ENCODE measurements around the gene FOXQ1. TPM values are rescaled to one million over a fixed set of nuclear protein-coding genes. Genes with fewer than 3 reads are reported as not detected.

FOXQ1 gene
- total and polyA plus RNA-seq, 10 of the 15 experiments (the other 5 are each of a cell fraction or from before 2014, with no cell fraction given): 0.08 TPM; not detected in 9

DNA sequence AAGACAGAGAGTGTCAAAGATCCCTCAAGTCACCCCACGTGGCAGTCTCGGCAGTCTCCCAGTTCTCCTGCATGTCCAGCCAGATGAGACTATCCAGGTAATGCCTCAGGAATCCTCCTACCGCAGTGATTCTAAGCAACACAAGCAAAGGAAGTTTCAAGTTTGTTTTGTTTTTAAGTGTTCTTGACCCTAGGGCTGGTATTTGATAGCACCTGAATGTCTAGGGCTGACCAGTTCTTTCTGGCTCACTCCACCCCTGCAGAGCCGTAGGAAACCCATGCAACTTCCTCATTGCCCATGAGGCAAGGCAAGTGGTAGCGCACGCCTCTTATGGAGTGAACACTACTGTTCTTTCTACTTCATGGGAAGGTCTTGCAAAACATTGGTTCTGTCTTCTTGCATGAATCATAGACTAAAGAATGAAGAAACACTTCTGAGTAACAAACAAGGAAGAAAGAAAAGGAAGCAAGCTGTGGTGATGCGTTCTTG lies 24.8 kb upstream of the FOXQ1 start:
- SMC1A ChIA-PET (ENCODE audit: uncharacterized antibody, unreplicated experiment): no interaction called here
- CTCF ChIA-PET: no interaction called here
- no peaks in the 10 kb centered on the region for H3K9me3 ChIP-seq (replicated peaks; ENCODE audit: control insufficient read depth, insufficient read depth, low read length)
- peaks cover 0 to 2% of the 10 kb centered on the region in 2 experiments; a peak in 2 of 4 replicates for H3K27me3 ChIP-seq (replicated peaks in 1 of 2; ENCODE audit: control insufficient read depth in 2 of 2, insufficient read depth in 2 of 2, low read length in 1 of 2)
- no peak overlapping the region for H2AFZ ChIP-seq (ENCODE audit: control insufficient read depth, low read depth, low read length)
- no peak for FAIRE-seq
- in situ Hi-C loops (cut with MboI): no loop called here
- no peaks in the 10 kb centered on the region for H3K36me3 ChIP-seq (ENCODE audit: control insufficient read depth in 2 of 2, insufficient read depth in 2 of 2, low read length in 1 of 2)
- POLR2A ChIA-PET: no interaction called here
- WGBS (ENCODE audit: insufficient coverage, insufficient replicate concordance, low lambda C conversion rate, missing lambda C conversion rate): 42% methylated on average over 7 of the region's 7 CpGs
- no peak overlapping the region for H3K9ac ChIP-seq (ENCODE audit: control insufficient read depth, insufficient read depth, low read length)
- BruUV-seq (replicated peaks): no TSS peak
- RAD21 ChIA-PET (ENCODE audit: unreplicated experiment): no interaction called here
- H3K27ac ChIP-seq (ENCODE audit: control insufficient read depth, insufficient read depth): no peak overlapping the region
- no peaks in the 10 kb centered on the region for H3K79me2 ChIP-seq (ENCODE audit: control insufficient read depth, insufficient read depth, low read length)
- H3K4me2 ChIP-seq (ENCODE audit: control insufficient read depth, insufficient read depth): no peak overlapping the region
- DNase-seq (ENCODE audit: low read depth, low spot score): no peak
- ATAC-seq: no peak
- no peaks in the 10 kb centered on the region for H3K4me1 ChIP-seq (ENCODE audit: control insufficient read depth, insufficient read depth, low read length)
- H4K20me1 ChIP-seq (ENCODE audit: control insufficient read depth, insufficient read depth): no peaks in the 10 kb centered on the region; the same call in 1 of the 2 replicates
- intact Hi-C loops (cut with micrococcal nuclease; ENCODE audit: unreplicated experiment): no loop called here
- H3K4me3 ChIP-seq: no peak overlapping the region
- TF ChIP-seq SUZ12 (IDR thresholded peaks at IDR 0.05; ENCODE audit: unreplicated experiment) (no peak), BRCA1 (IDR thresholded peaks at IDR 0.05; ENCODE audit: low read depth, low read length) (no peak), ETV6 (conservative IDR thresholded peaks at IDR 0.05 in 1 of 2, IDR thresholded peaks at IDR 0.05 in 1 of 2; ENCODE audit: borderline replicate concordance in 1 of 2, low read depth in 1 of 2) (no peak), IKZF2 (IDR thresholded peaks at IDR 0.05) (no peak), POLR2AphosphoS2 (IDR thresholded peaks at IDR 0.05; ENCODE audit: low read depth, low read length) (no peak), EZH2 (IDR thresholded peaks at IDR 0.05; ENCODE audit: borderline replicate concordance, control insufficient read depth, low read depth, low read length) (no peak), MYC (IDR thresholded peaks at IDR 0.05; ENCODE audit: insufficient read depth, insufficient read length, insufficient replicate concordance, low read length, severe bottlenecking) (no peak), NRF1 (conservative IDR thresholded peaks at IDR 0.05; ENCODE audit: low read depth, low read length) (no peak), RFX5 (IDR thresholded peaks at IDR 0.05; ENCODE audit: low read depth, low read length) (no peak), RELA (IDR thresholded peaks at IDR 0.05; ENCODE audit: borderline replicate concordance, partially characterized antibody) (no peak), CREB1 (IDR thresholded peaks at IDR 0.05; ENCODE audit: low read depth) (no peak), RCOR1 (conservative IDR thresholded peaks at IDR 0.05; ENCODE audit: low read depth, low read length) (no peak), FOS (IDR thresholded peaks at IDR 0.05; ENCODE audit: borderline replicate concordance, extremely low read depth, insufficient read length) (no peak), NR2C1 (IDR thresholded peaks at IDR 0.05) (no peak), POLR2A (IDR thresholded peaks at IDR 0.05; ENCODE audit: low read depth, low read length) (no peak)
- TF ChIP-seq, protein P1, sequence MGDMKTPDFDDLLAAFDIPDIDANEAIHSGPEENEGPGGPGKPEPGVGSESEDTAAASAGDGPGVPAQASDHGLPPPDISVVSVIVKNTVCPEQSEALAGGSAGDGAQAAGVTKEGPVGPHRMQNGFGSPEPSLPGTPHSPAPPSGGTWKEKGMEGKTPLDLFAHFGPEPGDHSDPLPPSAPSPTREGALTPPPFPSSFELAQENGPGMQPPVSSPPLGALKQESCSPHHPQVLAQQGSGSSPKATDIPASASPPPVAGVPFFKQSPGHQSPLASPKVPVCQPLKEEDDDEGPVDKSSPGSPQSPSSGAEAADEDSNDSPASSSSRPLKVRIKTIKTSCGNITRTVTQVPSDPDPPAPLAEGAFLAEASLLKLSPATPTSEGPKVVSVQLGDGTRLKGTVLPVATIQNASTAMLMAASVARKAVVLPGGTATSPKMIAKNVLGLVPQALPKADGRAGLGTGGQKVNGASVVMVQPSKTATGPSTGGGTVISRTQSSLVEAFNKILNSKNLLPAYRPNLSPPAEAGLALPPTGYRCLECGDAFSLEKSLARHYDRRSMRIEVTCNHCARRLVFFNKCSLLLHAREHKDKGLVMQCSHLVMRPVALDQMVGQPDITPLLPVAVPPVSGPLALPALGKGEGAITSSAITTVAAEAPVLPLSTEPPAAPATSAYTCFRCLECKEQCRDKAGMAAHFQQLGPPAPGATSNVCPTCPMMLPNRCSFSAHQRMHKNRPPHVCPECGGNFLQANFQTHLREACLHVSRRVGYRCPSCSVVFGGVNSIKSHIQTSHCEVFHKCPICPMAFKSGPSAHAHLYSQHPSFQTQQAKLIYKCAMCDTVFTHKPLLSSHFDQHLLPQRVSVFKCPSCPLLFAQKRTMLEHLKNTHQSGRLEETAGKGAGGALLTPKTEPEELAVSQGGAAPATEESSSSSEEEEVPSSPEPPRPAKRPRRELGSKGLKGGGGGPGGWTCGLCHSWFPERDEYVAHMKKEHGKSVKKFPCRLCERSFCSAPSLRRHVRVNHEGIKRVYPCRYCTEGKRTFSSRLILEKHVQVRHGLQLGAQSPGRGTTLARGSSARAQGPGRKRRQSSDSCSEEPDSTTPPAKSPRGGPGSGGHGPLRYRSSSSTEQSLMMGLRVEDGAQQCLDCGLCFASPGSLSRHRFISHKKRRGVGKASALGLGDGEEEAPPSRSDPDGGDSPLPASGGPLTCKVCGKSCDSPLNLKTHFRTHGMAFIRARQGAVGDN (IDR thresholded peaks at IDR 0.05): no peak
- TF ChIP-seq, protein P2, sequence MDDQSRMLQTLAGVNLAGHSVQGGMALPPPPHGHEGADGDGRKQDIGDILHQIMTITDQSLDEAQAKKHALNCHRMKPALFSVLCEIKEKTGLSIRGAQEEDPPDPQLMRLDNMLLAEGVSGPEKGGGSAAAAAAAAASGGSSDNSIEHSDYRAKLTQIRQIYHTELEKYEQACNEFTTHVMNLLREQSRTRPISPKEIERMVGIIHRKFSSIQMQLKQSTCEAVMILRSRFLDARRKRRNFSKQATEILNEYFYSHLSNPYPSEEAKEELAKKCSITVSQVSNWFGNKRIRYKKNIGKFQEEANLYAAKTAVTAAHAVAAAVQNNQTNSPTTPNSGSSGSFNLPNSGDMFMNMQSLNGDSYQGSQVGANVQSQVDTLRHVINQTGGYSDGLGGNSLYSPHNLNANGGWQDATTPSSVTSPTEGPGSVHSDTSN (IDR thresholded peaks at IDR 0.05; ENCODE audit: insufficient replicate concordance, low read depth, low read length): no peak
- TF ChIP-seq, protein P3, sequence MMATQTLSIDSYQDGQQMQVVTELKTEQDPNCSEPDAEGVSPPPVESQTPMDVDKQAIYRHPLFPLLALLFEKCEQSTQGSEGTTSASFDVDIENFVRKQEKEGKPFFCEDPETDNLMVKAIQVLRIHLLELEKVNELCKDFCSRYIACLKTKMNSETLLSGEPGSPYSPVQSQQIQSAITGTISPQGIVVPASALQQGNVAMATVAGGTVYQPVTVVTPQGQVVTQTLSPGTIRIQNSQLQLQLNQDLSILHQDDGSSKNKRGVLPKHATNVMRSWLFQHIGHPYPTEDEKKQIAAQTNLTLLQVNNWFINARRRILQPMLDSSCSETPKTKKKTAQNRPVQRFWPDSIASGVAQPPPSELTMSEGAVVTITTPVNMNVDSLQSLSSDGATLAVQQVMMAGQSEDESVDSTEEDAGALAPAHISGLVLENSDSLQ (IDR thresholded peaks at IDR 0.05): no peak
